K562 (cell line): ENCODE data around the gene INPP5E. TPM values are rescaled to one million over a fixed set of nuclear protein-coding genes. Genes with fewer than 3 reads are reported as not detected.

Experiments used
- BCOR ChIP-seq: fragments of 450-650 bp; IDR thresholded peaks from 2 replicates; pipeline ENCODE4 v1.6.1; 2016
- CEBPB ChIP-seq: fragments of 450-650 bp; IDR thresholded peaks from 2 replicates; pipeline ENCODE4 v1.6.1; 2016; ENCODE audit warnings: missing genetic modification characterization, missing compliant biosample characterization
- E2F5 ChIP-seq: sonication (generic); formaldehyde crosslinking; IDR thresholded peaks from 2 replicates; pipeline ENCODE4 v1.8.0; 2022; ENCODE audit warnings: mild to moderate bottlenecking, missing genetic modification reagents
- NFE2 ChIP-seq: IDR thresholded peaks from 2 replicates; pipeline ENCODE4 v1.6.1; 2014; ENCODE audit warnings: antibody characterized with exemption, low read depth
- NONO ChIP-seq, 2 experiments: fragments of 200-400 bp in 1 of 2; fragments of 450-650 bp in 1 of 2; formaldehyde crosslinking in 1 of 2; IDR thresholded peaks; 2 replicates each; pipeline ENCODE4 v1.6.1; 2017; ENCODE audit warnings: low read depth in 2 of 2, mild to moderate bottlenecking in 2 of 2, moderate library complexity in 2 of 2, low read length in 1 of 2
- RREB1 ChIP-seq: fragments of 250-450 bp; sonication (Bioruptor Pico); IDR thresholded peaks from 2 replicates; pipeline ENCODE4 v1.4.0; 2020
- SMARCA5 ChIP-seq: fragments of 450-650 bp; IDR thresholded peaks from 2 replicates; pipeline ENCODE4 v1.6.1; 2016
- XRCC3 ChIP-seq: fragments of 450-650 bp; IDR thresholded peaks from 2 replicates; pipeline ENCODE4 v1.6.1; 2017; ENCODE audit warnings: mild to moderate bottlenecking, moderate library complexity
- polyA plus RNA-seq, 8 experiments: library from polyadenylated mRNA; depleted of rRNA in 4 of 8; stranded (reverse) in 5 of 8; unstranded in 3 of 8; fragments of >200 nt; fragmentation: Nextera tagmentation in 2 of 8; fragmentation: Illumina TruSeq in 1 of 8; extraction: Ambion mirVana in 2 of 8; extraction: Trizol in 1 of 8; gene quantifications; 2 replicates each; pipeline versions ENCODE4 v1.2.1 to v1.2.3, GENCODE V29; 2011 to 2014; ENCODE audit warnings: inconsistent platforms in 1 of 8, missing spikeins in 1 of 8
- total RNA-seq, 7 experiments: library from RNA; depleted of rRNA in 6 of 7; stranded (reverse); fragments of >200 nt in 6 of 7; fragmentation: Illumina TruSeq in 2 of 7; extraction: Trizol in 2 of 7; gene quantifications; 2 replicates each; pipeline versions ENCODE4 v1.2.1 to v1.2.3, GENCODE V29; 2011 to 2021; ENCODE audit warnings: low replicate concordance in 1 of 7
- TF ChIP-seq, protein P1 (sequence below): sonication (generic); formaldehyde crosslinking; IDR thresholded peaks from 2 replicates; pipeline ENCODE4 v1.8.1; 2023; ENCODE audit warnings: mild to moderate bottlenecking, missing genetic modification reagents
- TF ChIP-seq, protein P2 (sequence below), 2 experiments: IDR thresholded peaks in 1 of 2; conservative IDR thresholded peaks in 1 of 2; 2 replicates each; pipeline ENCODE4 v1.6.1; 2016; ENCODE audit warnings: low read depth in 2 of 2, mild to moderate bottlenecking in 1 of 2, missing compliant biosample characterization in 1 of 2, missing genetic modification characterization in 1 of 2, moderate library complexity in 1 of 2
- TF ChIP-seq, protein P3 (sequence below): IDR thresholded peaks from 2 replicates; pipeline ENCODE4 v1.6.1; 2012; ENCODE audit warnings: low read depth, low read length, improper control_type of control experiment, borderline replicate concordance
- TF ChIP-seq, protein P4 (sequence below): fragments of 450-650 bp; formaldehyde crosslinking; IDR thresholded peaks from 2 replicates; pipeline ENCODE4 v1.4.0; 2022; ENCODE audit warnings: missing genetic modification characterization

INPP5E gene
- total and polyA plus RNA-seq, 9 of the 15 experiments (the other 6 are each of a cell fraction or from before 2014, with no cell fraction given), result 0.38 to 17.4 (median 4.9) TPM

DNA sequence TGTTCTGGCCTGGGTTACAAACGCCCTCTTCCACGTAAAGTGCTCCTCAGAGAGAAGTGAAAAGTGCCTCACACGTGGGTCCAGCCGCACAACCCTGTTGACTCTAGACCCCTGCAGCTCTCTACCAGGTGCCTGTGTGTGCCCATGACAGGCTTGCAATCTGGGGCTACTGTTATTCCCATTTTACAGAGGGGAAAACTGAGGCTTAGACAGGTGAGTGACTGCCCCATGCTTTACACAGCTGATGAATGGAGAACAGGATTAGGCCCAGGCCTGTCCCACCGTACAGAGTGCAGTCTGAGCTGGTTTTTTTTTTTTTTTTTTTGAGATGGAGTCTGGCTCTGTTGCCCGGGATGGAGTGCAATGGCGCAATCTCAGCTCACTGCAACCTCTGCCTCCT is 6.2 kb upstream of the INPP5E start (continued):
- TF ChIP-seq, protein P1, sequence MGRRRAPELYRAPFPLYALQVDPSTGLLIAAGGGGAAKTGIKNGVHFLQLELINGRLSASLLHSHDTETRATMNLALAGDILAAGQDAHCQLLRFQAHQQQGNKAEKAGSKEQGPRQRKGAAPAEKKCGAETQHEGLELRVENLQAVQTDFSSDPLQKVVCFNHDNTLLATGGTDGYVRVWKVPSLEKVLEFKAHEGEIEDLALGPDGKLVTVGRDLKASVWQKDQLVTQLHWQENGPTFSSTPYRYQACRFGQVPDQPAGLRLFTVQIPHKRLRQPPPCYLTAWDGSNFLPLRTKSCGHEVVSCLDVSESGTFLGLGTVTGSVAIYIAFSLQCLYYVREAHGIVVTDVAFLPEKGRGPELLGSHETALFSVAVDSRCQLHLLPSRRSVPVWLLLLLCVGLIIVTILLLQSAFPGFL (CRISPR knock-in tag), result no peak
- TF ChIP-seq, protein P2, sequence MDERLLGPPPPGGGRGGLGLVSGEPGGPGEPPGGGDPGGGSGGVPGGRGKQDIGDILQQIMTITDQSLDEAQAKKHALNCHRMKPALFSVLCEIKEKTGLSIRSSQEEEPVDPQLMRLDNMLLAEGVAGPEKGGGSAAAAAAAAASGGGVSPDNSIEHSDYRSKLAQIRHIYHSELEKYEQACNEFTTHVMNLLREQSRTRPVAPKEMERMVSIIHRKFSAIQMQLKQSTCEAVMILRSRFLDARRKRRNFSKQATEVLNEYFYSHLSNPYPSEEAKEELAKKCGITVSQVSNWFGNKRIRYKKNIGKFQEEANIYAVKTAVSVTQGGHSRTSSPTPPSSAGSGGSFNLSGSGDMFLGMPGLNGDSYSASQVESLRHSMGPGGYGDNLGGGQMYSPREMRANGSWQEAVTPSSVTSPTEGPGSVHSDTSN (CRISPR knock-in tag; IDR thresholded peaks at IDR 0.05; ENCODE audit: low read depth), result no peak
- TF ChIP-seq, protein P2 (tag; conservative IDR thresholded peaks at IDR 0.05; ENCODE audit: low read depth), result no peak
- TF ChIP-seq BCOR (peak; percentile 77), E2F5 (CRISPR knock-in tag) (no peak), SMARCA5 (peak; percentile 52; the same call in 1 of the 2 replicates), RREB1 (CRISPR knock-in tag) (no peak), NFE2 (no peak), XRCC3 (no peak), CEBPB (tag) (peak; percentile 57), NONO (IDR thresholded peaks at IDR 0.05; ENCODE audit: low read depth in 2 of 2, low read length in 1 of 2) (no peak)
- TF ChIP-seq, protein P3, sequence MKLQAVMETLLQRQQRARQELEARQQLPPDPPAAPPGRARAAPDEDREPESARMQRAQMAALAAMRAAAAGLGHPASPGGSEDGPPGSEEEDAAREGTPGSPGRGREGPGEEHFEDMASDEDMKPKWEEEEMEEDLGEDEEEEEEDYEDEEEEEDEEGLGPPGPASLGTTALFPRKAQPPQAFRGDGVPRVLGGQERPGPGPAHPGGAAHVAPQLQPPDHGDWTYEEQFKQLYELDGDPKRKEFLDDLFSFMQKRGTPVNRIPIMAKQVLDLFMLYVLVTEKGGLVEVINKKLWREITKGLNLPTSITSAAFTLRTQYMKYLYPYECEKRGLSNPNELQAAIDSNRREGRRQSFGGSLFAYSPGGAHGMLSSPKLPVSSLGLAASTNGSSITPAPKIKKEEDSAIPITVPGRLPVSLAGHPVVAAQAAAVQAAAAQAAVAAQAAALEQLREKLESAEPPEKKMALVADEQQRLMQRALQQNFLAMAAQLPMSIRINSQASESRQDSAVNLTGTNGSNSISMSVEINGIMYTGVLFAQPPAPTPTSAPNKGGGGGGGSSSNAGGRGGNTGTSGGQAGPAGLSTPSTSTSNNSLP, result no peak
- TF ChIP-seq, protein P4, sequence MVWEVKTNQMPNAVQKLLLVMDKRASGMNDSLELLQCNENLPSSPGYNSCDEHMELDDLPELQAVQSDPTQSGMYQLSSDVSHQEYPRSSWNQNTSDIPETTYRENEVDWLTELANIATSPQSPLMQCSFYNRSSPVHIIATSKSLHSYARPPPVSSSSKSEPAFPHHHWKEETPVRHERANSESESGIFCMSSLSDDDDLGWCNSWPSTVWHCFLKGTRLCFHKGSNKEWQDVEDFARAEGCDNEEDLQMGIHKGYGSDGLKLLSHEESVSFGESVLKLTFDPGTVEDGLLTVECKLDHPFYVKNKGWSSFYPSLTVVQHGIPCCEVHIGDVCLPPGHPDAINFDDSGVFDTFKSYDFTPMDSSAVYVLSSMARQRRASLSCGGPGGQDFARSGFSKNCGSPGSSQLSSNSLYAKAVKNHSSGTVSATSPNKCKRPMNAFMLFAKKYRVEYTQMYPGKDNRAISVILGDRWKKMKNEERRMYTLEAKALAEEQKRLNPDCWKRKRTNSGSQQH (CRISPR knock-in tag), result no peak
- TF ChIP-seq, all 486 proteins: peak for 7
